ENCODE data around the gene PSMC4.

DNA sequence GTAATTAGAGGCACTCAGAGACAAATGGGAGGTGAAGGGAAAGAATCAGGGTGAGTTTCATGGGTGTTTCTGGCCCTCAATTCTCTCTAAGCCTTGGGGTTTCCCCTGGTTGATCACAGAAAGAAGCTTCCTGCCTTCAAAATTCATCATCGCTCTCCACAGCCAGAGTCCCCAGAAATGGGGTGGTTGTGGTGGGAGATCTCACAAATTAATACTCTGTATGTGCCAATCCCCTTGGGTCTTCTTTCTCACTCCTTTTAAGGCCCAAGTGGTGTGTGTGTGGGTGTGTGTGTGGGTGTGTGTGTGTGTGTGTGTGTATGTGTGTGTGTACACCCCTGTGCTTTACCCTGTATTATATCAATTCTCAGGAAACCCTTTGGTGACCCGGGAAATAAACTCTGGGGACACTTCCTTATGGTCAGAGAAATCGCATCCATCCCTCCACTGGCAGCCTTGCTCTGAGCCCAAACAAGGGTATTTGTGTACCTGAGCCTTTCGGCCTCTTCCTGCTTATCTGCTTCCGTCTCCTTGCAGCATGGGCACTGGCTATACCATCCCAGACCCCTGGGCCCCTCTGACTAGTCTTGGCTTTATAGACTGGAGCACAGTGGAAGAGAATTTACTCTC, 33.8 kb upstream of the PSMC4 start:
- TF ChIP-seq, protein P1, sequence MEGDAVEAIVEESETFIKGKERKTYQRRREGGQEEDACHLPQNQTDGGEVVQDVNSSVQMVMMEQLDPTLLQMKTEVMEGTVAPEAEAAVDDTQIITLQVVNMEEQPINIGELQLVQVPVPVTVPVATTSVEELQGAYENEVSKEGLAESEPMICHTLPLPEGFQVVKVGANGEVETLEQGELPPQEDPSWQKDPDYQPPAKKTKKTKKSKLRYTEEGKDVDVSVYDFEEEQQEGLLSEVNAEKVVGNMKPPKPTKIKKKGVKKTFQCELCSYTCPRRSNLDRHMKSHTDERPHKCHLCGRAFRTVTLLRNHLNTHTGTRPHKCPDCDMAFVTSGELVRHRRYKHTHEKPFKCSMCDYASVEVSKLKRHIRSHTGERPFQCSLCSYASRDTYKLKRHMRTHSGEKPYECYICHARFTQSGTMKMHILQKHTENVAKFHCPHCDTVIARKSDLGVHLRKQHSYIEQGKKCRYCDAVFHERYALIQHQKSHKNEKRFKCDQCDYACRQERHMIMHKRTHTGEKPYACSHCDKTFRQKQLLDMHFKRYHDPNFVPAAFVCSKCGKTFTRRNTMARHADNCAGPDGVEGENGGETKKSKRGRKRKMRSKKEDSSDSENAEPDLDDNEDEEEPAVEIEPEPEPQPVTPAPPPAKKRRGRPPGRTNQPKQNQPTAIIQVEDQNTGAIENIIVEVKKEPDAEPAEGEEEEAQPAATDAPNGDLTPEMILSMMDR (IDR thresholded peaks at IDR 0.05), result no peak
- TF ChIP-seq POLR2A (IDR thresholded peaks at IDR 0.05) (no peak), POLR2AphosphoS5 (IDR thresholded peaks at IDR 0.05) (no peak)
